ENCODE results near the gene GTPBP6.
"Not testable (repeated sequence)": the region's sequence is repeated elsewhere in the genome, so short reads cannot be mapped to it uniquely, and the experiment has no call there.

Gene GTPBP6

GRCh38 chrX:291411-291901 is 27.1 kb downstream of the GTPBP6 start:
- DNase-seq (ENCODE audit: low read depth in 2 of 2), result no peak

GRCh38 chrX:290476-291166 is 28.0 kb downstream of the GTPBP6 start:
- DNase-seq (ENCODE audit: low read depth in 2 of 2), result no peak

GRCh38 chrX:288561-288991 is 30.0 kb downstream of the GTPBP6 start:
- no peak for DNase-seq (ENCODE audit: low read depth in 2 of 2)

- DNase-seq (ENCODE audit: low read depth in 2 of 2), result no peak
Observed at GRCh38 chrX:287670-288069, 30.9 kb downstream of the GTPBP6 start.

GRCh38 chrX:285076-285677 is 33.4 kb downstream of the GTPBP6 start:
- DNase-seq (ENCODE audit: low read depth in 2 of 2), result no peak

GRCh38 chrX:283115-283845 is 35.3 kb downstream of the GTPBP6 start:
- DNase-seq (ENCODE audit: low read depth in 2 of 2), result peak; percentile 88 to 92

GRCh38 chrX:282000-282681 is 36.5 kb downstream of the GTPBP6 start:
- DNase-seq (ENCODE audit: low read depth in 2 of 2), result not testable (repeated sequence)

- DNase-seq (ENCODE audit: low read depth in 2 of 2), result no peak
Observed at GRCh38 chrX:281166-281999, 37.2 kb downstream of the GTPBP6 start, which contains the start of gene PLCXD1. Gene PLCXD1, plus strand, starts transcription at chrX:281381. Its CDS starts 2,807 bp downstream, at chrX:284188.

- not testable (repeated sequence) for DNase-seq (ENCODE audit: low read depth in 2 of 2)
Observed at GRCh38 chrX:280722-281121, 37.9 kb downstream of the GTPBP6 start.

GRCh38 chrX:279757-280604 is 38.6 kb downstream of the GTPBP6 start:
- not testable (repeated sequence) for DNase-seq (ENCODE audit: low read depth in 2 of 2)

GRCh38 chrX:276581-277201 is 41.9 kb downstream of the GTPBP6 start:
- DNase-seq (ENCODE audit: low read depth in 2 of 2), result no peak

- peak in 1 of 2 donors; percentile 26 for DNase-seq (ENCODE audit: low read depth in 2 of 2)
Observed at GRCh38 chrX:275967-276580, 42.5 kb downstream of the GTPBP6 start.

- no peak for DNase-seq (ENCODE audit: low read depth in 2 of 2)
Observed at GRCh38 chrX:275476-275966, 43.1 kb downstream of the GTPBP6 start.

GRCh38 chrX:274904-275475 is 43.6 kb downstream of the GTPBP6 start:
- DNase-seq (ENCODE audit: low read depth in 2 of 2), result no peak

GRCh38 chrX:270848-271367 is 47.7 kb downstream of the GTPBP6 start:
- DNase-seq (ENCODE audit: low read depth in 2 of 2), result no peak

- DNase-seq (ENCODE audit: low read depth in 2 of 2), result no peak
Observed at GRCh38 chrX:267771-268261, 50.8 kb downstream of the GTPBP6 start.

GRCh38 chrX:265502-265901 is 53.1 kb downstream of the GTPBP6 start:
- DNase-seq (ENCODE audit: low read depth in 2 of 2), result no peak
